ENCODE data around the gene ABCC2. TPM values are rescaled to one million over a fixed set of nuclear protein-coding genes. Genes with fewer than 3 reads are reported as not detected.
"Not testable (repeated sequence)": the region's sequence is repeated elsewhere in the genome, so short reads cannot be mapped to it uniquely, and the experiment has no call there.

The ABCC2 gene
- total RNA-seq, 2 donors from 2014 or later: 1.3 to 1.5 TPM

GRCh38 chr10:99853655-99854054 lies 71.2 kb downstream of the ABCC2 start:
- ATAC-seq (replicated peaks in 1 of 2): no peak
- no peaks in the 10 kb centered on the region for H3K36me3 Mint-ChIP-seq (ENCODE audit: insufficient read depth in 2 of 2)
- no peak for DNase-seq
- H3K4me1 Mint-ChIP-seq (ENCODE audit: low read depth): no peaks in the 10 kb centered on the region
- H3K9me3 Mint-ChIP-seq: no peaks in the 10 kb centered on the region
- peaks cover 8% of the 10 kb centered on the region for H3K27me3 Mint-ChIP-seq (ENCODE audit: low read depth)
- no peak overlapping the region for H3K4me3 Mint-ChIP-seq
- no peak overlapping the region for H3K27ac Mint-ChIP-seq

GRCh38 chr10:99854860-99855259 lies 72.4 kb downstream of the ABCC2 start:
- Mint-ChIP-seq H3K27ac (no peak overlapping the region), H3K27me3 (ENCODE audit: low read depth) (peaks cover 14% of the 10 kb centered on the region), H3K4me3 (no peak overlapping the region), H3K4me1 (ENCODE audit: low read depth) (no peaks in the 10 kb centered on the region), H3K9me3 (no peaks in the 10 kb centered on the region), H3K36me3 (ENCODE audit: insufficient read depth in 2 of 2) (no peaks in the 10 kb centered on the region)
- ATAC-seq (replicated peaks in 1 of 2) (no peak), DNase-seq (no peak)

- Mint-ChIP-seq H3K27ac (no peak overlapping the region), H3K9me3 (no peaks in the 10 kb centered on the region), H3K27me3 (ENCODE audit: low read depth) (peaks cover 19% of the 10 kb centered on the region), H3K4me1 (ENCODE audit: low read depth) (no peaks in the 10 kb centered on the region), H3K4me3 (no peak overlapping the region), H3K36me3 (ENCODE audit: insufficient read depth in 2 of 2) (no peaks in the 10 kb centered on the region)
- ATAC-seq (replicated peaks in 1 of 2): no peak
- DNase-seq: no peak
Observed at GRCh38 chr10:99855479-99856071, 73.1 kb downstream of the ABCC2 start.

GRCh38 chr10:99858849-99859248 lies 76.4 kb downstream of the ABCC2 start:
- peaks cover 41% of the 10 kb centered on the region for H3K27me3 Mint-ChIP-seq (ENCODE audit: low read depth)
- no peaks in the 10 kb centered on the region for H3K36me3 Mint-ChIP-seq (ENCODE audit: insufficient read depth in 2 of 2)
- DNase-seq (no peak), ATAC-seq (replicated peaks in 1 of 2) (no peak)
- H3K4me3 Mint-ChIP-seq: no peak overlapping the region
- H3K9me3 Mint-ChIP-seq: no peaks in the 10 kb centered on the region
- H3K4me1 Mint-ChIP-seq (ENCODE audit: low read depth): no peaks in the 10 kb centered on the region
- no peak overlapping the region for H3K27ac Mint-ChIP-seq

- ATAC-seq (replicated peaks in 1 of 2) (peak in 1 of 2 donors; percentile 43), DNase-seq (peak; percentile 12 to 19)
- peaks cover 49% of the 10 kb centered on the region for H3K27me3 Mint-ChIP-seq (ENCODE audit: low read depth)
- H3K4me3 Mint-ChIP-seq: no peak overlapping the region
- no peaks in the 10 kb centered on the region for H3K36me3 Mint-ChIP-seq (ENCODE audit: insufficient read depth in 2 of 2)
- no peak overlapping the region for H3K27ac Mint-ChIP-seq
- H3K9me3 Mint-ChIP-seq: no peaks in the 10 kb centered on the region
- no peaks in the 10 kb centered on the region for H3K4me1 Mint-ChIP-seq (ENCODE audit: low read depth)
Observed at GRCh38 chr10:99859585-99859984, 77.1 kb downstream of the ABCC2 start.

- no peak for DNase-seq
- Mint-ChIP-seq H3K27me3 (ENCODE audit: low read depth) (peaks cover 56% of the 10 kb centered on the region), H3K4me3 (no peak overlapping the region), H3K36me3 (ENCODE audit: insufficient read depth in 2 of 2) (no peaks in the 10 kb centered on the region), H3K9me3 (no peaks in the 10 kb centered on the region), H3K27ac (no peak overlapping the region), H3K4me1 (ENCODE audit: low read depth) (no peaks in the 10 kb centered on the region)
- no peak for ATAC-seq (replicated peaks in 1 of 2)
Observed at GRCh38 chr10:99860466-99860865, 78.0 kb downstream of the ABCC2 start.

GRCh38 chr10:99863535-99864240 lies 81.2 kb downstream of the ABCC2 start:
- Mint-ChIP-seq H3K36me3 (ENCODE audit: insufficient read depth in 2 of 2) (peaks cover 11 to 18% of the 10 kb centered on the region in 2 donors), H3K9me3 (peaks cover 5 to 12% of the 10 kb centered on the region in 2 donors), H3K27me3 (ENCODE audit: low read depth) (peaks cover 80% of the 10 kb centered on the region)
- ATAC-seq (replicated peaks in 1 of 2); DNase-seq; H3K4me1 Mint-ChIP-seq (ENCODE audit: low read depth); H3K27ac Mint-ChIP-seq; H3K4me3 Mint-ChIP-seq: not testable (repeated sequence)

- peaks cover 26% of the 10 kb centered on the region for H3K4me1 Mint-ChIP-seq (ENCODE audit: low read depth)
- H3K36me3 Mint-ChIP-seq (ENCODE audit: insufficient read depth in 2 of 2): peaks cover 11 to 19% of the 10 kb centered on the region in 2 donors
- H3K27me3 Mint-ChIP-seq (ENCODE audit: low read depth): peaks cover 93% of the 10 kb centered on the region
- not testable (repeated sequence) for ATAC-seq (replicated peaks in 1 of 2); H3K27ac Mint-ChIP-seq; H3K4me3 Mint-ChIP-seq; DNase-seq
- peaks cover 5 to 13% of the 10 kb centered on the region in 2 donors for H3K9me3 Mint-ChIP-seq
Observed at GRCh38 chr10:99867250-99867649, 84.8 kb downstream of the ABCC2 start.

- no peak for DNase-seq
- Mint-ChIP-seq H3K4me3 (peak overlapping the region; percentile 75 to 79), H3K9me3 (peaks cover 5 to 13% of the 10 kb centered on the region in 2 donors), H3K36me3 (ENCODE audit: insufficient read depth in 2 of 2) (peaks cover 11 to 19% of the 10 kb centered on the region in 2 donors), H3K27ac (no peak overlapping the region), H3K27me3 (ENCODE audit: low read depth) (peaks cover 96% of the 10 kb centered on the region), H3K4me1 (ENCODE audit: low read depth) (peaks cover 35% of the 10 kb centered on the region)
- ATAC-seq (replicated peaks in 1 of 2): no peak
Observed at GRCh38 chr10:99869581-99870122, 87.2 kb downstream of the ABCC2 start.

- DNase-seq (peak; percentile 60 to 71), ATAC-seq (replicated peaks in 1 of 2) (peak; percentile 96 to 97)
- H3K36me3 Mint-ChIP-seq (ENCODE audit: insufficient read depth in 2 of 2): peaks cover 11 to 19% of the 10 kb centered on the region in 2 donors
- H3K27me3 Mint-ChIP-seq (ENCODE audit: low read depth): peaks cover 94% of the 10 kb centered on the region
- H3K9me3 Mint-ChIP-seq: peaks cover 5 to 13% of the 10 kb centered on the region in 2 donors
- peaks cover 35% of the 10 kb centered on the region for H3K4me1 Mint-ChIP-seq (ENCODE audit: low read depth)
- peak overlapping the region; percentile 75 to 79 for H3K4me3 Mint-ChIP-seq
- peak overlapping the region; percentile 94 for H3K27ac Mint-ChIP-seq
Observed at GRCh38 chr10:99870123-99870730, 87.8 kb downstream of the ABCC2 start.

- Mint-ChIP-seq H3K9me3 (peaks cover 0 to 5% of the 10 kb centered on the region in 2 donors), H3K36me3 (ENCODE audit: insufficient read depth in 2 of 2) (peaks cover 3 to 8% of the 10 kb centered on the region in 2 donors), H3K4me3 (no peak overlapping the region), H3K27me3 (ENCODE audit: low read depth) (peaks cover 83% of the 10 kb centered on the region), H3K4me1 (ENCODE audit: low read depth) (peaks cover 35% of the 10 kb centered on the region), H3K27ac (no peak overlapping the region)
- DNase-seq: no peak
- peak in 1 of 2 donors; percentile 34 for ATAC-seq (replicated peaks in 1 of 2)
Observed at GRCh38 chr10:99872367-99873162, 90.1 kb downstream of the ABCC2 start.

- no peak for DNase-seq
- H3K27ac Mint-ChIP-seq: no peak overlapping the region
- no peak overlapping the region for H3K4me3 Mint-ChIP-seq
- H3K4me1 Mint-ChIP-seq (ENCODE audit: low read depth): peaks cover 40% of the 10 kb centered on the region
- ATAC-seq (replicated peaks in 1 of 2): no peak
- H3K36me3 Mint-ChIP-seq (ENCODE audit: insufficient read depth in 2 of 2): no peaks in the 10 kb centered on the region
- H3K27me3 Mint-ChIP-seq (ENCODE audit: low read depth): peaks cover 71% of the 10 kb centered on the region
- H3K9me3 Mint-ChIP-seq: no peaks in the 10 kb centered on the region
Observed at GRCh38 chr10:99873846-99874245, 91.4 kb downstream of the ABCC2 start.

Measured in activated T-cell treated with anti-CD3 and anti-CD28 coated beads, Interleukin-2, amount 50 U/mL, for 72 hours (primary cell).